Breast epithelium (tissue), 3 donors: ENCODE measurements around the gene RGS7.

Source experiments
- POLR2AphosphoS5 ChIP-seq, 3 donors: sonication (generic); formaldehyde crosslinking; IDR thresholded peaks; one replicate each; pipeline ENCODE4 v1.6.1; 2017; ENCODE audit warnings: antibody characterized with exemption in 3 of 3
- TF ChIP-seq, protein P1 (sequence below), 3 donors: fragments of 450-650 bp; IDR thresholded peaks; one replicate each; pipeline ENCODE4 v1.5.1; 2016 to 2017; ENCODE audit warnings: antibody characterized with exemption in 3 of 3, mild to moderate bottlenecking in 3 of 3, moderate library complexity in 3 of 3

DNA sequence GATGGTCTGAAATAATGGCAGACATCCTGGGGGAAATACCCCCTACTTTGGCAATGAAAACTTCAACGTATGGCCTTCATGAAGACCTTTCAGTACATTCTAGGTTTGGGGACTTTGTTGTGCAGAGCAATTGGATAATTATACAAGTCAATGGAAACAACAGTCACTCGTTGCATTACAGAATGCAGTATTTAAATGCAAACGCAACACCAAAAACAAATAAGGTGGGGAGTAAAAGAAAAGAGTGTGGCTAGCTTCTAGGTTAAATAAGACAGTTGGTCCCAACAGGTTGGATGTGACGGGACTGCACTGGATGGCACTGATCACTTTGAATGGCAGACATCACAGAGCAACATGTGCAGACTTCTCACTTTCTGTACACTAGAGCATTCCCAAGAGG lies 386.8 kb downstream of the RGS7 start:
- TF ChIP-seq, protein P1, sequence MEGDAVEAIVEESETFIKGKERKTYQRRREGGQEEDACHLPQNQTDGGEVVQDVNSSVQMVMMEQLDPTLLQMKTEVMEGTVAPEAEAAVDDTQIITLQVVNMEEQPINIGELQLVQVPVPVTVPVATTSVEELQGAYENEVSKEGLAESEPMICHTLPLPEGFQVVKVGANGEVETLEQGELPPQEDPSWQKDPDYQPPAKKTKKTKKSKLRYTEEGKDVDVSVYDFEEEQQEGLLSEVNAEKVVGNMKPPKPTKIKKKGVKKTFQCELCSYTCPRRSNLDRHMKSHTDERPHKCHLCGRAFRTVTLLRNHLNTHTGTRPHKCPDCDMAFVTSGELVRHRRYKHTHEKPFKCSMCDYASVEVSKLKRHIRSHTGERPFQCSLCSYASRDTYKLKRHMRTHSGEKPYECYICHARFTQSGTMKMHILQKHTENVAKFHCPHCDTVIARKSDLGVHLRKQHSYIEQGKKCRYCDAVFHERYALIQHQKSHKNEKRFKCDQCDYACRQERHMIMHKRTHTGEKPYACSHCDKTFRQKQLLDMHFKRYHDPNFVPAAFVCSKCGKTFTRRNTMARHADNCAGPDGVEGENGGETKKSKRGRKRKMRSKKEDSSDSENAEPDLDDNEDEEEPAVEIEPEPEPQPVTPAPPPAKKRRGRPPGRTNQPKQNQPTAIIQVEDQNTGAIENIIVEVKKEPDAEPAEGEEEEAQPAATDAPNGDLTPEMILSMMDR (IDR thresholded peaks at IDR 0.05) = no peak
- no peak for TF ChIP-seq POLR2AphosphoS5 (IDR thresholded peaks at IDR 0.05)
